PFSK-1 (cell line): Measurements from ENCODE around the gene DRAXIN.

Source experiments
- FOXP2 ChIP-seq: optimal IDR thresholded peaks from 2 replicates; pipeline ENCODE3; 2011; ENCODE audit warnings: borderline replicate concordance, control low read depth, inconsistent platforms; ENCODE audit not compliant: insufficient read depth; ENCODE audit errors: extremely low read length, extremely low read depth
- POLR2AphosphoS5 ChIP-seq: IDR thresholded peaks from 2 replicates; pipeline ENCODE4 v1.6.1; 2012; ENCODE audit warnings: low read depth, mild to moderate bottlenecking, control low read depth, low read length, moderate library complexity
- SIN3A ChIP-seq: IDR thresholded peaks from 2 replicates; pipeline ENCODE4 v1.6.1; 2012; ENCODE audit warnings: mild to moderate bottlenecking, low read length, moderate library complexity, borderline replicate concordance; ENCODE audit not compliant: insufficient read depth
- TAF1 ChIP-seq: IDR thresholded peaks from 2 replicates; pipeline ENCODE4 v1.6.1; 2012; ENCODE audit warnings: low read length, control low read depth, borderline replicate concordance; ENCODE audit not compliant: insufficient read depth
- TF ChIP-seq, protein P1 (sequence below), 2 experiments: IDR thresholded peaks; 2 replicates each; pipeline versions ENCODE4 v1.6.1 to v1.8.0; 2011 to 2012; ENCODE audit warnings: low read depth in 2 of 2, low read length in 2 of 2, control low read depth in 1 of 2, inconsistent platforms in 1 of 2, mild to moderate bottlenecking in 1 of 2, moderate library complexity in 1 of 2; ENCODE audit not compliant: insufficient read depth in 1 of 2

DRAXIN gene

DNA sequence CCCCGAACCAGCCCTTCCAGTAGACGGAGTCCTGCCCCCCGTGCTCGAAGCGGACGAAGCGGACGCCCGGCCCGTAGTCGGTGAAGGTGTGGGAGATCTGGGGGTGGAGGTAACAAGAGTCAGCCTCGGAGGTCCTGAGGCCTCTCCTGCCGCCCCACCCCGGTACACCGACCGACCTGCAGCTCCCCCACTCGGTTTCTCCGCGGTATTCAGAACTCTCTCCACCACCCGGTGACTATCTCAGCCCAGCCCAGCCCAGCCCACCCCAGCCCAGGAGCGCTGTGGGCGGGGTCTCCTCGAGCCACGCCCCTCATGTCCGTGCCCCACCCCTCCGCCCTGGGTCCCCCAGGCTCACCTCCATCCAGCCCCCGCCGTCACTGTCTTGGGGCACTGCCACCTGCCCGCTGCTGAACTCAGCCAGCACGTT lies 42.8 kb upstream of the DRAXIN start:
- TF ChIP-seq SIN3A (no peak), POLR2AphosphoS5 (no peak), FOXP2 (no peak), TAF1 (no peak)
- TF ChIP-seq, protein P1, sequence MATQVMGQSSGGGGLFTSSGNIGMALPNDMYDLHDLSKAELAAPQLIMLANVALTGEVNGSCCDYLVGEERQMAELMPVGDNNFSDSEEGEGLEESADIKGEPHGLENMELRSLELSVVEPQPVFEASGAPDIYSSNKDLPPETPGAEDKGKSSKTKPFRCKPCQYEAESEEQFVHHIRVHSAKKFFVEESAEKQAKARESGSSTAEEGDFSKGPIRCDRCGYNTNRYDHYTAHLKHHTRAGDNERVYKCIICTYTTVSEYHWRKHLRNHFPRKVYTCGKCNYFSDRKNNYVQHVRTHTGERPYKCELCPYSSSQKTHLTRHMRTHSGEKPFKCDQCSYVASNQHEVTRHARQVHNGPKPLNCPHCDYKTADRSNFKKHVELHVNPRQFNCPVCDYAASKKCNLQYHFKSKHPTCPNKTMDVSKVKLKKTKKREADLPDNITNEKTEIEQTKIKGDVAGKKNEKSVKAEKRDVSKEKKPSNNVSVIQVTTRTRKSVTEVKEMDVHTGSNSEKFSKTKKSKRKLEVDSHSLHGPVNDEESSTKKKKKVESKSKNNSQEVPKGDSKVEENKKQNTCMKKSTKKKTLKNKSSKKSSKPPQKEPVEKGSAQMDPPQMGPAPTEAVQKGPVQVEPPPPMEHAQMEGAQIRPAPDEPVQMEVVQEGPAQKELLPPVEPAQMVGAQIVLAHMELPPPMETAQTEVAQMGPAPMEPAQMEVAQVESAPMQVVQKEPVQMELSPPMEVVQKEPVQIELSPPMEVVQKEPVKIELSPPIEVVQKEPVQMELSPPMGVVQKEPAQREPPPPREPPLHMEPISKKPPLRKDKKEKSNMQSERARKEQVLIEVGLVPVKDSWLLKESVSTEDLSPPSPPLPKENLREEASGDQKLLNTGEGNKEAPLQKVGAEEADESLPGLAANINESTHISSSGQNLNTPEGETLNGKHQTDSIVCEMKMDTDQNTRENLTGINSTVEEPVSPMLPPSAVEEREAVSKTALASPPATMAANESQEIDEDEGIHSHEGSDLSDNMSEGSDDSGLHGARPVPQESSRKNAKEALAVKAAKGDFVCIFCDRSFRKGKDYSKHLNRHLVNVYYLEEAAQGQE (IDR thresholded peaks at IDR 0.05; ENCODE audit: insufficient read depth in 1 of 2, low read depth in 2 of 2, low read length in 2 of 2) = no peak

- no peak for TF ChIP-seq FOXP2
- TF ChIP-seq, protein P1 (IDR thresholded peaks at IDR 0.05; ENCODE audit: insufficient read depth in 1 of 2, low read depth in 2 of 2, low read length in 2 of 2) = no peak
These were observed 42.3 kb upstream of the DRAXIN start for GRCh38 chr1:11649237-11649623.

DNA sequence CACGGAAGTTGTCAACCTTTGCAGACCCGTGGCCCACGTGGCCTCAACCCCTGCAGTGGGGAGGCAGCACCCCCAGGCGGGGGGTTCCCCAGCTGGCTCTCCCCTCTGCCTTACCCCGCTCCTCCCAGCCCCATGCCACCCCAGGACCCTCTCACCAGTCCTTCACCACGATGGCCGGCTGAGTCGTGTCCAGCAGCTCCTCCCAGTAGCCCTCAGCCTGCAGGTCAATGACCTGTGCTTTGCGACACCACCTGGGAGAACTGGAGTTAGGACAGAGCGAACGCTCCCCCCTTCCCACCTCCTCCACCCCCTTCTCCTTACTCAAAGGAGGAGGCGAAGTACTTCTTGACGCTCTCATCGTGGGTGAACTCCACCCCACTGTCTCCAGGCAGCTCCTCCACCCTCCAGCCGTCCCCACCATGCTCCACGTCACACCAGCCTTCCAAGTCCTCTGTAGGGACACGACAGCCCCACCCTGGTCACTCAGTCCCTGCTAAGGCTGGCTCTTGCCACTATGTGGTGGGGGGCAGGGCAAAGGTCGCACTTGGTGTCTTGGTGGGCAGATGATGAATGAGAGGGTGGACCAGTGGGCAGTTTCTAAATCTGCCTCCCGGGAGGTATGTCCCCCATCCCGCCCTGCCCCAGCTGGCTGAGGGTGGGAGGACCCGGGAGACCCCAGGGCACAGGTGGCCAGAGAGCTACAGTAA lies 41.7 kb upstream of the DRAXIN start:
- TF ChIP-seq POLR2AphosphoS5 (no peak), SIN3A (no peak), TAF1 (no peak), FOXP2 (no peak)
- TF ChIP-seq, protein P1 (IDR thresholded peaks at IDR 0.05; ENCODE audit: insufficient read depth in 1 of 2, low read depth in 2 of 2, low read length in 2 of 2) = no peak

DNA sequence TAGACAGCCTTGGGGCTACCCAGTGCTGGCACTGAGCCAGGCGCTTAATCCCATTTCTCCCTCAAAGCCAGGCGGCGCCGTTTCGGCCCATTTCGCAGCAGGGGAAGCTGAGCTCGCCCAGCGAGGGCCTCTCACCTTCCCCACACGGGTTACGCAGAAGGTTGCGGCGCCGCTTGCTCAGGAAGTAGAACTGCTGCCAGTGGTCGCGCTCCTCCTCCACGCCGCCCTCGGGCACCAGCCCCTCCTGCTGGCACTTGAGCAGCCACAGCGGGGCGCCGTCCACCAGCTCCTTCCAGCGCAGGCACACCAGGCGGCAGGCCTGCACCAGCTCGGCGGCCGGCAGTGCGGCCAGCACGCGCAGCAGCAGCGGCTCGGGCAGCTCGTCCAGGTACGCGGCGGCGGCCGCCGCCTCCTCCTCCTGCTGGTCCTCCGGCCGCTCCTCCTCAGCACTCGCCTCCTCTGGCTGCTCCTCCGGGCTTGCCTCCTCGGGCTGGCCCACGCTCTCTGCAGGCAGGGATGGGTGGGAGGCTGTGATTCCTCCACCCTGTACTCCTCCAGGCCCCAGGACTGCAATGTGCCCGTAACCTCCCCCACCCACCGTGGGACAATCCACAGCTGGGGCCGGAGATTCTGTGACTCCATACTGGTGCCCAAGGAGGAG lies 41.0 kb upstream of the DRAXIN start:
- TF ChIP-seq, protein P1 (IDR thresholded peaks at IDR 0.05; ENCODE audit: insufficient read depth in 1 of 2, low read depth in 2 of 2, low read length in 2 of 2) = no peak
- peak; percentile 88 for TF ChIP-seq FOXP2

GRCh38 chr1:11651017-11651416 lies 40.5 kb upstream of the DRAXIN start:
- TF ChIP-seq, protein P1 (IDR thresholded peaks at IDR 0.05; ENCODE audit: insufficient read depth in 1 of 2, low read depth in 2 of 2, low read length in 2 of 2) = no peak
- TF ChIP-seq POLR2AphosphoS5 (no peak), TAF1 (no peak), FOXP2 (no peak), SIN3A (no peak)
